Erythroblast (primary cell): ENCODE measurements around the gene TBCK.

Experiments used
- DNase-seq, 2 experiments: peaks; one replicate each; lab custom pipeline; 2025; lab: John Stamatoyannopoulos, UW
- GATA1 ChIP-seq: IDR thresholded peaks from 2 replicates; pipeline ENCODE4 v1.6.1; 2011; ENCODE audit warnings: low read depth, mild to moderate bottlenecking, control low read depth, low read length, moderate library complexity
- POLR2A ChIP-seq: IDR thresholded peaks from 2 replicates; pipeline ENCODE4 v1.6.1; 2011; ENCODE audit warnings: mild to moderate bottlenecking, low read length

Gene TBCK

GRCh38 chr4:106034751-106035150, 281.3 kb downstream of the TBCK start:
- TF ChIP-seq GATA1 (no peak), POLR2A (no peak)
- DNase-seq = no peak

GRCh38 chr4:106034220-106034619, 281.8 kb downstream of the TBCK start:
- no peak for TF ChIP-seq POLR2A
- TF ChIP-seq GATA1 = no peak
- DNase-seq = no peak

DNA sequence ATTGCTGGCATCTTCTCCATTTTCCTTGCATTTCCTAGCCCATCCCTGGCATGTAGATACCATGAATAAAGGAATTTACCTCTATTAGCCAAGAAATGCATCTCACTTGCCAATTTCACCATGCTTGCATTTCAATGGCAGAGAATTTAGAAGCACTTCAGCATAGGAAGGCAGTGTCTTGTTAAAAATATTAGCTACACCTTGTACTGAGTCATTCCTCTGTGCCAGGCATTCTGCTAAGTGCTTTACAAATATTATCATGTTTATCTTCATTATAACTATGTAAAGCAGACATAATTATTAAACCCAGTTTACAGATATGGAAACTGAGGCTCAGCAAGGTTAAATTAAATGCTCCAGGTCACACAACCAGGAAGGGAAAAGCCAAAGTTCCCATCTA, 282.5 kb downstream of the TBCK start:
- no peak for DNase-seq
- TF ChIP-seq GATA1 = no peak
- no peak for TF ChIP-seq POLR2A

- DNase-seq = no peak
- no peak for TF ChIP-seq POLR2A
- no peak for TF ChIP-seq GATA1
Observed at GRCh38 chr4:106032851-106033286, 283.1 kb downstream of the TBCK start.

DNA sequence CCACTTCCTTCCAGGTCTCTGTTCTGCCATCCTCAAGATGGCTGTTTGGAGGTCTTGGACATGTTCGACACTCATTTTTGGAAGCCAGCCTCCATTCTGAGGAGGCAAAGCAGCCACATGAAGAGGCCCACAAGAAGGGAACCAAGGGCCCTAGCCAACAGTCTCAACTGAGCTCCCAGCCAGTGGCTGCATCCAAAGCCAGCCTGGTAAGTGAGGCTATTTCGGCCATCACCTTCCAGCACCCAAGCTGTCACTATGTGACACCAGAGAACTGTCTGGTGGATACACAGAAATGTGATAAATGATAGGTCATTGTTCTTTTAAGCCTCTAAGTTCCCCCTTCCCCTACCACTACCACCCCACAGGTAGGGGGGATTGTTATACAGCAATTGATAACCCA, 293.6 kb downstream of the TBCK start:
- no peak for DNase-seq
- TF ChIP-seq POLR2A = no peak
- TF ChIP-seq GATA1 = no peak

- TF ChIP-seq POLR2A = no peak
- no peak for TF ChIP-seq GATA1
- peak in 1 of 2 experiments; percentile 1 for DNase-seq
Observed at GRCh38 chr4:106021737-106022410, 294.1 kb downstream of the TBCK start.

GRCh38 chr4:106019771-106020170, 296.2 kb downstream of the TBCK start:
- TF ChIP-seq GATA1 = no peak
- no peak for TF ChIP-seq POLR2A
- DNase-seq = no peak

DNA sequence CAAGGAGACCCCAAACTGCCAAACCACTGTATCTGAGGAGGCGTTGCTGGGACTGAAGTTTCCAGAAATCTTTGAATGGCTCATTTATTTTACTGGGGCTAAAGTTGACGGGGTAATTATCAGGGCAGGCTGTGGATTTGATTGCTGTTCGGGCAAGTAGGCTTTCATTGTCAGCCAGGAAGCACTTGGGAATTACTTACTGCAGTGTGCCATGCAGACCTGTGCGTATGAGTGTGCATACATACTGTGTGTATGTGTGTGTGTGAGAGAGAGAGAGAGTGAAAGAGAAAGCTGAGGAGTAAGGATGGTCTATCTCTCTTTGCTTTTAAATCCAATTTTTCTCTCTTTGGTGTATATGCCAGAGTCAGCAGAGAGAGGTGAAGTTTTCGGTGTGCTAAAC, 298.0 kb downstream of the TBCK start:
- TF ChIP-seq GATA1 = no peak
- no peak for TF ChIP-seq POLR2A
- DNase-seq = no peak

- no peak for TF ChIP-seq POLR2A
- no peak for TF ChIP-seq GATA1
- no peak for DNase-seq
Observed at GRCh38 chr4:106011387-106011786, 304.6 kb downstream of the TBCK start.

GRCh38 chr4:106010761-106011160, 305.2 kb downstream of the TBCK start:
- no peak for DNase-seq
- TF ChIP-seq POLR2A = no peak
- no peak for TF ChIP-seq GATA1

DNA sequence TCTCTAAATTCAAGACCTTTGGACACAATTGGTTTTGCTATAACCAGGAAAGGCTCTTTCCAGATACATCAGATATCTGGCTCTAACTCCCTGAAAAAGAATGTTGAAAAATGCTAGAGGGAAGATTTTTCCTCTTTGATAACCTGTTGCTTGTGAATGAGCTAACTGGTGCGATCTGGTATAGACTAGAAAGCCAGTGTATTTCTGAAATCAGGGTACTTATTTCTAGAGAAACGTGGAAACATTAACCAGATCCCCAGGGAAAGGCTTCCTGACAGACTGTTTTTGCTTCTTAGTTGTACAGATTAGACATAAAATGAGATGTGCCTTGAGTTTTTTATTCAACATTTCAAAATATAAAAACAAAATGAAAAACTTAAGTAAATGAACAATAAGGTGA, 313.0 kb downstream of the TBCK start:
- no peak for DNase-seq
- TF ChIP-seq GATA1 (no peak), POLR2A (no peak)

- TF ChIP-seq GATA1 (no peak), POLR2A (no peak)
- no peak for DNase-seq
Observed at GRCh38 chr4:105998171-105999063, 317.6 kb downstream of the TBCK start.

DNA sequence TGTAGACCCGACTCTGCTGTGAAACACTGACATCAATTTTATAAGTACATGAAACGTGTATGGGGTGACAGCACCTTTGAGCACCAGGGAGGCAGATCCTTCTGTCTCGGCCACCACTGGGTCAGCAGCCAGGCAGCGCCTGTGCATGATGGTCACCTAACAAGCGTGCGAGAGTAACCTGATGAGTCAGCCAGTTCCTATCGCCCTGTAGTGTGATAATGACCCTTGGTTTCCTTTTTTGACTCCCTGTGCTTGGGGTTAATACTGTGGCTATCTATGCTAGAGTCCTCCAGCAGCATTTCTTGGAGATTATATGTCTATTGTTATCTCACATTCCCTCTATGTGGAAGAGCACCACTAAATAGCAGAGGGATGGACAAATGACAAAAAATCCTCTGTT, 319.2 kb downstream of the TBCK start:
- no peak for DNase-seq
- TF ChIP-seq GATA1 = no peak
- no peak for TF ChIP-seq POLR2A

- no peak for DNase-seq
- TF ChIP-seq GATA1 = no peak
- no peak for TF ChIP-seq POLR2A
Observed at GRCh38 chr4:105994841-105995501, 321.0 kb downstream of the TBCK start.
